NCI-H146 (cell line): ENCODE results near the gene UBXN11.
A peak's percentile ranks its signal among the peaks of the same experiment; 100 is the strongest.

ENCODE experiments used
- DNase-seq: peaks from one replicate; lab custom pipeline; 2025; lab: John Stamatoyannopoulos, UW

UBXN11 gene

GRCh38 chr1:26285366-26286063 lies 20.9 kb downstream of the UBXN11 start:
- DNase-seq = no peak

GRCh38 chr1:26284597-26285347 lies 21.7 kb downstream of the UBXN11 start:
- no peak for DNase-seq

GRCh38 chr1:26283871-26284596 lies 22.4 kb downstream of the UBXN11 start:
- no peak for DNase-seq

- no peak for DNase-seq
These were observed 23.1 kb downstream of the UBXN11 start for GRCh38 chr1:26283279-26283853.

GRCh38 chr1:26282401-26282918 lies 24.0 kb downstream of the UBXN11 start:
- DNase-seq = no peak

- DNase-seq = no peak
These were observed 24.5 kb downstream of the UBXN11 start for GRCh38 chr1:26281971-26282370.

GRCh38 chr1:26281091-26281958 lies 25.1 kb downstream of the UBXN11 start:
- DNase-seq = no peak

GRCh38 chr1:26280333-26281042 lies 25.9 kb downstream of the UBXN11 start:
- DNase-seq = no peak

- peak; percentile 68 for DNase-seq
These were observed 26.7 kb downstream of the UBXN11 start, which contains the start of gene SH3BGRL3 for GRCh38 chr1:26279456-26280332. TSS of gene SH3BGRL3 (plus strand) at chr1:26280086. CDS start at chr1:26280156, 70 bp downstream.

GRCh38 chr1:26278724-26279455 lies 27.5 kb downstream of the UBXN11 start:
- DNase-seq = no peak

- DNase-seq = no peak
These were observed 28.1 kb downstream of the UBXN11 start for GRCh38 chr1:26278303-26278702.

- no peak for DNase-seq
These were observed 28.7 kb downstream of the UBXN11 start for GRCh38 chr1:26277719-26278118.

GRCh38 chr1:26277261-26277661 lies 29.2 kb downstream of the UBXN11 start:
- no peak for DNase-seq

GRCh38 chr1:26276432-26276838 lies 30.0 kb downstream of the UBXN11 start:
- DNase-seq = no peak

- peak; percentile 33 for DNase-seq
These were observed 30.6 kb downstream of the UBXN11 start for GRCh38 chr1:26275580-26276431.

GRCh38 chr1:26274801-26275425 lies 31.5 kb downstream of the UBXN11 start:
- DNase-seq = no peak

- DNase-seq = no peak
These were observed 37.3 kb downstream of the UBXN11 start for GRCh38 chr1:26269198-26269550.
